WTC11 (cell line): ENCODE results near the gene VWA2.

ENCODE experiments used
- CBFB ChIP-seq: sonication (generic); formaldehyde crosslinking; IDR thresholded peaks from 2 replicates; pipeline ENCODE4 v1.8.1; 2022; ENCODE audit warnings: mild to moderate bottlenecking, low read depth, missing genetic modification reagents
- CREB1 ChIP-seq: sonication (generic); formaldehyde crosslinking; IDR thresholded peaks from 2 replicates; pipeline ENCODE4 v1.8.0; 2023; ENCODE audit warnings: mild to moderate bottlenecking, missing genetic modification reagents
- NR3C1 ChIP-seq: sonication (generic); formaldehyde crosslinking; conservative IDR thresholded peaks from 2 replicates; pipeline ENCODE4 v1.8.1; 2023; ENCODE audit warnings: low read depth, mild to moderate bottlenecking, missing genetic modification reagents
- SP1 ChIP-seq: sonication (generic); formaldehyde crosslinking; conservative IDR thresholded peaks from 2 replicates; pipeline ENCODE4 v1.8.1; 2022; ENCODE audit warnings: missing genetic modification reagents
- TP53 ChIP-seq: sonication (generic); formaldehyde crosslinking; IDR thresholded peaks from 2 replicates; pipeline ENCODE4 v1.8.1; 2023; ENCODE audit warnings: mild to moderate bottlenecking, missing genetic modification reagents
- ZBTB21 ChIP-seq: sonication (generic); formaldehyde crosslinking; IDR thresholded peaks from 2 replicates; pipeline ENCODE4 v1.8.1; 2023; ENCODE audit warnings: mild to moderate bottlenecking, missing genetic modification reagents, borderline replicate concordance
- TF ChIP-seq, protein P1 (sequence below): fragments of 200-600 bp; IDR thresholded peaks from 2 replicates; pipeline ENCODE4 v1.8.0; 2022; ENCODE audit warnings: antibody characterized with exemption
- TF ChIP-seq, protein P2 (sequence below): sonication (generic); formaldehyde crosslinking; conservative IDR thresholded peaks from 2 replicates; pipeline ENCODE4 v1.8.1; 2022; ENCODE audit warnings: mild to moderate bottlenecking, missing genetic modification reagents
- TF ChIP-seq, protein P3 (sequence below): fragments of 250-450 bp; sonication (Bioruptor Pico); IDR thresholded peaks from 2 replicates; pipeline ENCODE4 v1.9.0; 2021; ENCODE audit warnings: mild to moderate bottlenecking, borderline replicate concordance
- TF ChIP-seq, protein P4 (sequence below): sonication (generic); formaldehyde crosslinking; IDR thresholded peaks from 2 replicates; pipeline ENCODE4 v1.8.1; 2022; ENCODE audit warnings: low read depth, missing genetic modification reagents, borderline replicate concordance
- TF ChIP-seq, protein P5 (sequence below): sonication (generic); formaldehyde crosslinking; IDR thresholded peaks from 2 replicates; pipeline ENCODE4 v1.8.0; 2022; ENCODE audit warnings: mild to moderate bottlenecking, missing genetic modification reagents
- TF ChIP-seq, protein P6 (sequence below): sonication (generic); formaldehyde crosslinking; IDR thresholded peaks from 2 replicates; pipeline ENCODE4 v1.8.1; 2022; ENCODE audit warnings: missing genetic modification reagents, borderline replicate concordance

DNA sequence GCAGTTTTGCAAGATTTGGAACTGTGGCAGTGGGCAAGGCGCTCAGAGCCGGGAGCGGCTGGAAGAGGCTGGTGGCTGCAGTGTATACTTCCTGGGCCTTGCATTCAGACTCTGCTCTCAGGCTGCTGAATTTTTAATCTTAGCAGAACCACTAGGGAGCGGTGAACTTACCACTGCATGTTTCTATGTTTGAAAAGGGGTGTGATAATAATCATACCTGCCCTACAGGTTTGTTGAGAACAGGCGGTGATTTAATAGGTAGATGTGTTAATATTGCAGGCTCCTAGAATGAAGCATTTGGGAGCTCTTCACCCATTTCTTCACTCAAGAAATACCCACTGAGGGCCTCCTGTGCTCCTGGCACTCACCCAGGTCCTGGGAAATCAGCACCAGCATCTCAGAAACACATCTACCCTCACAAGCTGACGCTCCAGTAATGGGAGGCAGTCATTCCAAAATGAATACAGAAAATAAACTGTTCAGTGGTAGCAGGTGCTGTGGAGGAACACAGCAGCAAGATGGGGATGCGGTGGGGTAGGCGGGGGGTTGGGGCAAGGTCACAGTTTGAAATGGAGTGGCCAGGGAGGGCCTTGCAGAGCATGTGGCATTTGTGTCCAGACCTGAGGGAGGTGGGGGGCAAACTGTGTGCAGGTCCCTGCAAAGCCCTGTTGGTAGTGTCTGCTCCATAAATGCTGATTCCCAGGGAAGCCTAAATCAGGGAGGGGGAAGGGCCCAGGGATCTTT lies 41.0 kb downstream of the VWA2 start:
- TF ChIP-seq, protein P1, sequence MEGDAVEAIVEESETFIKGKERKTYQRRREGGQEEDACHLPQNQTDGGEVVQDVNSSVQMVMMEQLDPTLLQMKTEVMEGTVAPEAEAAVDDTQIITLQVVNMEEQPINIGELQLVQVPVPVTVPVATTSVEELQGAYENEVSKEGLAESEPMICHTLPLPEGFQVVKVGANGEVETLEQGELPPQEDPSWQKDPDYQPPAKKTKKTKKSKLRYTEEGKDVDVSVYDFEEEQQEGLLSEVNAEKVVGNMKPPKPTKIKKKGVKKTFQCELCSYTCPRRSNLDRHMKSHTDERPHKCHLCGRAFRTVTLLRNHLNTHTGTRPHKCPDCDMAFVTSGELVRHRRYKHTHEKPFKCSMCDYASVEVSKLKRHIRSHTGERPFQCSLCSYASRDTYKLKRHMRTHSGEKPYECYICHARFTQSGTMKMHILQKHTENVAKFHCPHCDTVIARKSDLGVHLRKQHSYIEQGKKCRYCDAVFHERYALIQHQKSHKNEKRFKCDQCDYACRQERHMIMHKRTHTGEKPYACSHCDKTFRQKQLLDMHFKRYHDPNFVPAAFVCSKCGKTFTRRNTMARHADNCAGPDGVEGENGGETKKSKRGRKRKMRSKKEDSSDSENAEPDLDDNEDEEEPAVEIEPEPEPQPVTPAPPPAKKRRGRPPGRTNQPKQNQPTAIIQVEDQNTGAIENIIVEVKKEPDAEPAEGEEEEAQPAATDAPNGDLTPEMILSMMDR: no peak
- TF ChIP-seq, protein P2, sequence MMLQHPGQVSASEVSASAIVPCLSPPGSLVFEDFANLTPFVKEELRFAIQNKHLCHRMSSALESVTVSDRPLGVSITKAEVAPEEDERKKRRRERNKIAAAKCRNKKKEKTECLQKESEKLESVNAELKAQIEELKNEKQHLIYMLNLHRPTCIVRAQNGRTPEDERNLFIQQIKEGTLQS: no peak
- TF ChIP-seq, protein P3, sequence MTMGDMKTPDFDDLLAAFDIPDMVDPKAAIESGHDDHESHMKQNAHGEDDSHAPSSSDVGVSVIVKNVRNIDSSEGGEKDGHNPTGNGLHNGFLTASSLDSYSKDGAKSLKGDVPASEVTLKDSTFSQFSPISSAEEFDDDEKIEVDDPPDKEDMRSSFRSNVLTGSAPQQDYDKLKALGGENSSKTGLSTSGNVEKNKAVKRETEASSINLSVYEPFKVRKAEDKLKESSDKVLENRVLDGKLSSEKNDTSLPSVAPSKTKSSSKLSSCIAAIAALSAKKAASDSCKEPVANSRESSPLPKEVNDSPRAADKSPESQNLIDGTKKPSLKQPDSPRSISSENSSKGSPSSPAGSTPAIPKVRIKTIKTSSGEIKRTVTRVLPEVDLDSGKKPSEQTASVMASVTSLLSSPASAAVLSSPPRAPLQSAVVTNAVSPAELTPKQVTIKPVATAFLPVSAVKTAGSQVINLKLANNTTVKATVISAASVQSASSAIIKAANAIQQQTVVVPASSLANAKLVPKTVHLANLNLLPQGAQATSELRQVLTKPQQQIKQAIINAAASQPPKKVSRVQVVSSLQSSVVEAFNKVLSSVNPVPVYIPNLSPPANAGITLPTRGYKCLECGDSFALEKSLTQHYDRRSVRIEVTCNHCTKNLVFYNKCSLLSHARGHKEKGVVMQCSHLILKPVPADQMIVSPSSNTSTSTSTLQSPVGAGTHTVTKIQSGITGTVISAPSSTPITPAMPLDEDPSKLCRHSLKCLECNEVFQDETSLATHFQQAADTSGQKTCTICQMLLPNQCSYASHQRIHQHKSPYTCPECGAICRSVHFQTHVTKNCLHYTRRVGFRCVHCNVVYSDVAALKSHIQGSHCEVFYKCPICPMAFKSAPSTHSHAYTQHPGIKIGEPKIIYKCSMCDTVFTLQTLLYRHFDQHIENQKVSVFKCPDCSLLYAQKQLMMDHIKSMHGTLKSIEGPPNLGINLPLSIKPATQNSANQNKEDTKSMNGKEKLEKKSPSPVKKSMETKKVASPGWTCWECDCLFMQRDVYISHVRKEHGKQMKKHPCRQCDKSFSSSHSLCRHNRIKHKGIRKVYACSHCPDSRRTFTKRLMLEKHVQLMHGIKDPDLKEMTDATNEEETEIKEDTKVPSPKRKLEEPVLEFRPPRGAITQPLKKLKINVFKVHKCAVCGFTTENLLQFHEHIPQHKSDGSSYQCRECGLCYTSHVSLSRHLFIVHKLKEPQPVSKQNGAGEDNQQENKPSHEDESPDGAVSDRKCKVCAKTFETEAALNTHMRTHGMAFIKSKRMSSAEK: no peak
- no peak for TF ChIP-seq ZBTB21 (CRISPR knock-in tag)
- no peak for TF ChIP-seq NR3C1 (CRISPR knock-in tag)
- TF ChIP-seq, protein P4, sequence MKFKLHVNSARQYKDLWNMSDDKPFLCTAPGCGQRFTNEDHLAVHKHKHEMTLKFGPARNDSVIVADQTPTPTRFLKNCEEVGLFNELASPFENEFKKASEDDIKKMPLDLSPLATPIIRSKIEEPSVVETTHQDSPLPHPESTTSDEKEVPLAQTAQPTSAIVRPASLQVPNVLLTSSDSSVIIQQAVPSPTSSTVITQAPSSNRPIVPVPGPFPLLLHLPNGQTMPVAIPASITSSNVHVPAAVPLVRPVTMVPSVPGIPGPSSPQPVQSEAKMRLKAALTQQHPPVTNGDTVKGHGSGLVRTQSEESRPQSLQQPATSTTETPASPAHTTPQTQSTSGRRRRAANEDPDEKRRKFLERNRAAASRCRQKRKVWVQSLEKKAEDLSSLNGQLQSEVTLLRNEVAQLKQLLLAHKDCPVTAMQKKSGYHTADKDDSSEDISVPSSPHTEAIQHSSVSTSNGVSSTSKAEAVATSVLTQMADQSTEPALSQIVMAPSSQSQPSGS (CRISPR knock-in tag): no peak
- no peak for TF ChIP-seq SP1 (CRISPR knock-in tag)
- TF ChIP-seq, protein P5, sequence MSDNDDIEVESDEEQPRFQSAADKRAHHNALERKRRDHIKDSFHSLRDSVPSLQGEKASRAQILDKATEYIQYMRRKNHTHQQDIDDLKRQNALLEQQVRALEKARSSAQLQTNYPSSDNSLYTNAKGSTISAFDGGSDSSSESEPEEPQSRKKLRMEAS (CRISPR knock-in tag): no peak
- TF ChIP-seq CBFB (CRISPR knock-in tag): no peak
- TF ChIP-seq, protein P6, sequence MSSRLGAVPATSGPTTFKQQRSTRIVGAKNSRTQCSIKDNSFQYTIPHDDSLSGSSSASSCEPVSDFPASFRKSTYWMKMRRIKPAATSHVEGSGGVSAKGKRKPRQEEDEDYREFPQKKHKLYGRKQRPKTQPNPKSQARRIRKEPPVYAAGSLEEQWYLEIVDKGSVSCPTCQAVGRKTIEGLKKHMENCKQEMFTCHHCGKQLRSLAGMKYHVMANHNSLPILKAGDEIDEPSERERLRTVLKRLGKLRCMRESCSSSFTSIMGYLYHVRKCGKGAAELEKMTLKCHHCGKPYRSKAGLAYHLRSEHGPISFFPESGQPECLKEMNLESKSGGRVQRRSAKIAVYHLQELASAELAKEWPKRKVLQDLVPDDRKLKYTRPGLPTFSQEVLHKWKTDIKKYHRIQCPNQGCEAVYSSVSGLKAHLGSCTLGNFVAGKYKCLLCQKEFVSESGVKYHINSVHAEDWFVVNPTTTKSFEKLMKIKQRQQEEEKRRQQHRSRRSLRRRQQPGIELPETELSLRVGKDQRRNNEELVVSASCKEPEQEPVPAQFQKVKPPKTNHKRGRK (CRISPR knock-in tag): no peak
- TF ChIP-seq TP53 (CRISPR knock-in tag): no peak
- TF ChIP-seq CREB1 (CRISPR knock-in tag): no peak
